Endothelial cell of umbilical vein (primary cell): Measurements from ENCODE around the gene TICRR. TPM values are rescaled to one million over a fixed set of nuclear protein-coding genes. Genes with fewer than 3 reads are reported as not detected.

Source experiments
- BruUV-seq: library from RNA; stranded (reverse); fragments of 400-500 nt; replicated peaks from 2 replicates; lab custom pipeline; 2021; lab: Mats Ljungman, UMichigan
- CTCF ChIA-PET: fragments of 300-600, 350-600 bp; sonication (Branson Sonifier 250); formaldehyde crosslinking; loops from one replicate; lab custom pipeline; 2021; ENCODE audit warnings: antibody characterized with exemption, inconsistent platforms; lab: Charles Lee
- POLR2A ChIA-PET: fragments of 300-600, 350-600 bp; sonication (Branson Sonifier 250); formaldehyde crosslinking; loops from one replicate; lab custom pipeline; 2021; ENCODE audit warnings: antibody characterized with exemption, inconsistent platforms; lab: Charles Lee
- DNase-seq: peaks from one replicate; pipeline ENCODE4 v3.0.0-alpha.2; 2011; ENCODE audit warnings: low read depth, low spot score
- FAIRE-seq: peaks from 2 replicates; lab custom pipeline; 2011; peaks lifted over from hg19 to GRCh38; lab: Jason Lieb, UNC
- H2AFZ ChIP-seq: 2 replicates; pipeline ENCODE4 v1.6.0; 2012; ENCODE audit warnings: low read depth, low read length, control low read depth, inconsistent platforms
- H3K27ac ChIP-seq: 2 replicates; pipeline ENCODE4 v1.5.1; 2011; ENCODE audit warnings: low read depth, mild to moderate bottlenecking, control low read depth, low read length, moderate library complexity; ENCODE audit not compliant: insufficient read depth
- H3K27me3 ChIP-seq, 2 experiments: 2 replicates each; pipeline versions ENCODE4 v1.6.0 to v1.6.1; 2011; ENCODE audit warnings: low read length in 2 of 2, mixed read lengths in 1 of 2; ENCODE audit not compliant: control insufficient read depth in 2 of 2, insufficient read depth in 2 of 2
- H3K36me3 ChIP-seq, 2 experiments: 2 replicates in 1 of 2; 3 replicates in 1 of 2; pipeline ENCODE4 v1.5.1; 2011; ENCODE audit warnings: low read length in 2 of 2, mild to moderate bottlenecking in 1 of 2, moderate library complexity in 1 of 2; ENCODE audit not compliant: control insufficient read depth in 2 of 2, insufficient read depth in 2 of 2; ENCODE audit errors: extremely low read depth in 1 of 2
- H3K4me1 ChIP-seq: 3 replicates; pipeline ENCODE4 v1.5.1; 2011; ENCODE audit warnings: mild to moderate bottlenecking, low read length; ENCODE audit not compliant: control insufficient read depth, insufficient read depth; ENCODE audit errors: extremely low read depth
- H3K4me2 ChIP-seq: 2 replicates; pipeline ENCODE4 v1.6.1; 2011; ENCODE audit warnings: low read length, control low read depth, mixed read lengths; ENCODE audit not compliant: insufficient read depth
- H3K4me3 ChIP-seq, 3 experiments: fragments of 200-600 bp in 1 of 3; sonication (generic), shearing (Covaris generic) in 1 of 3; replicated peaks in 1 of 3; 2 replicates each; pipeline ENCODE4 v1.5.1; 2011 to 2016; ENCODE audit warnings: control low read depth in 3 of 3, low read length in 3 of 3, mild to moderate bottlenecking in 2 of 3, inconsistent platforms in 1 of 3, low read depth in 1 of 3, moderate library complexity in 1 of 3; ENCODE audit not compliant: insufficient read depth in 1 of 3
- H3K79me2 ChIP-seq: 2 replicates; pipeline ENCODE4 v1.6.0; 2012; ENCODE audit warnings: low read length, inconsistent platforms; ENCODE audit not compliant: control insufficient read depth, insufficient read depth
- H3K9ac ChIP-seq: replicated peaks from 2 replicates; pipeline ENCODE3; 2011; ENCODE audit warnings: low read length, control low read depth; ENCODE audit not compliant: insufficient read depth; ENCODE audit errors: extremely low read depth
- H3K9me1 ChIP-seq: replicated peaks from 3 replicates; pipeline ENCODE4 v1.6.0; 2011; ENCODE audit warnings: mild to moderate bottlenecking, low read length; ENCODE audit not compliant: control insufficient read depth, insufficient read depth; ENCODE audit errors: extremely low read depth
- H3K9me3 ChIP-seq: replicated peaks from 2 replicates; pipeline ENCODE4 v1.5.1; 2012; ENCODE audit warnings: low read length, inconsistent platforms; ENCODE audit not compliant: control insufficient read depth, insufficient read depth
- H4K20me1 ChIP-seq: replicated peaks from 2 replicates; pipeline ENCODE3; 2011; ENCODE audit warnings: mild to moderate bottlenecking, low read length; ENCODE audit not compliant: control insufficient read depth, insufficient read depth; ENCODE audit errors: extremely low read depth
- CTCF ChIP-seq, 2 donors: IDR thresholded peaks; 1 replicate in 1 of 2; 2 replicates in 1 of 2; pipeline ENCODE4 v1.5.1; 2011; ENCODE audit warnings: low read length in 2 of 2, mild to moderate bottlenecking in 2 of 2, moderate library complexity in 2 of 2, control low read depth in 1 of 2, inconsistent platforms in 1 of 2, low read depth in 1 of 2; ENCODE audit not compliant: insufficient read depth in 1 of 2; ENCODE audit errors: extremely low read depth in 1 of 2
- EZH2 ChIP-seq: IDR thresholded peaks from 2 replicates; pipeline ENCODE4 v1.6.1; 2012; ENCODE audit warnings: borderline replicate concordance, low read depth, mild to moderate bottlenecking, moderate library complexity, low read length, inconsistent platforms; ENCODE audit not compliant: severe bottlenecking
- FOS ChIP-seq: IDR thresholded peaks from 2 replicates; pipeline ENCODE4 v1.6.1; 2011; ENCODE audit warnings: mild to moderate bottlenecking, low read length, moderate library complexity, borderline replicate concordance; ENCODE audit not compliant: insufficient read depth
- GATA2 ChIP-seq: IDR thresholded peaks from 2 replicates; pipeline ENCODE4 v1.7.0; 2011; ENCODE audit warnings: low read depth, mild to moderate bottlenecking, moderate library complexity, mixed read lengths, low read length; ENCODE audit not compliant: insufficient read length, insufficient read depth
- JUN ChIP-seq: IDR thresholded peaks from 2 replicates; pipeline ENCODE4 v1.6.1; 2011; ENCODE audit warnings: borderline replicate concordance, low read depth; ENCODE audit not compliant: insufficient read length, insufficient read depth
- MAX ChIP-seq: IDR thresholded peaks from 2 replicates; pipeline ENCODE4 v1.6.1; 2011; ENCODE audit not compliant: insufficient read depth, insufficient read length
- MYC ChIP-seq: IDR thresholded peaks from one replicate; pipeline ENCODE4 v1.6.1; 2011; ENCODE audit warnings: mild to moderate bottlenecking, low read depth, low read length
- POLR2A ChIP-seq: IDR thresholded peaks from 2 replicates; pipeline ENCODE4 v1.6.1; 2012; ENCODE audit warnings: low read depth, mild to moderate bottlenecking, control low read depth, low read length
- POLR2AphosphoS5 ChIP-seq: IDR thresholded peaks from 2 replicates; pipeline ENCODE4 v1.6.1; 2012; ENCODE audit warnings: low read depth, mild to moderate bottlenecking, control low read depth, low read length, moderate library complexity; ENCODE audit not compliant: insufficient read depth
- dilution Hi-C: fragments of 300-500 bp; cut with MboI; formaldehyde crosslinking; loops from one replicate; pipeline ENCODE4 v1.15.0; 2019; ENCODE audit warnings: low sequenced_read_pairs; ENCODE audit not compliant: extremely low pct_ligation_motif_present
- intact Hi-C: fragments of 100-400 bp; cut with micrococcal nuclease; formaldehyde crosslinking; loops from one replicate; pipeline ENCODE4 v1.10.0; 2022
- polyA plus RNA-seq, 4 experiments: library from polyadenylated mRNA; depleted of rRNA in 3 of 4; stranded (reverse) in 3 of 4; unstranded in 1 of 4; fragments of >200 nt; gene quantifications; 2 replicates each; pipeline versions ENCODE4 v1.2.1 to v1.2.3, GENCODE V29; 2011 to 2012; ENCODE audit warnings: missing spikeins in 1 of 4
- total RNA-seq: library from RNA; stranded (reverse); gene quantifications from 2 replicates; pipeline ENCODE4 v1.2.3, GENCODE V29; 2021

Gene TICRR
- total and polyA plus RNA-seq, 2 donors (not counting 3 experiments of a cell fraction or from before 2014, with no cell fraction given), result 4.9 to 19.4 TPM

- Histone ChIP-seq H3K79me2 (peaks cover 5% of the 10 kb centered on the region), H3K4me3 (no peak overlapping the region), H3K36me3 (peaks cover 0 to 2% of the 10 kb centered on the region in 2 experiments), H3K9me3 (no peaks in the 10 kb centered on the region), H2AFZ (no peak overlapping the region), H3K4me1 (peaks cover 7% of the 10 kb centered on the region), H4K20me1 (no peaks in the 10 kb centered on the region), H3K4me2 (no peak overlapping the region), H3K9me1 (no peaks in the 10 kb centered on the region), H3K9ac (no peak overlapping the region), H3K27ac (no peak overlapping the region), H3K27me3 (no peaks in the 10 kb centered on the region)
- no TSS peak for BruUV-seq
- ChIA-PET CTCF (no interaction called here), POLR2A (no interaction called here)
- intact Hi-C loops (no loop called here), dilution Hi-C loops (no loop called here)
- TF ChIP-seq MYC (no peak), JUN (no peak), MAX (no peak), EZH2 (no peak), CTCF (IDR thresholded peaks at IDR 0.05; ENCODE audit: extremely low read depth in 1 of 2, insufficient read depth in 1 of 2, low read depth in 1 of 2, low read length in 2 of 2) (no peak), GATA2 (no peak), FOS (no peak), POLR2AphosphoS5 (no peak), POLR2A (no peak)
- no peak for DNase-seq
- FAIRE-seq, result no peak
Observed at GRCh38 chr15:89652131-89652530, 76.9 kb downstream of the TICRR start.
